Activated naive CD4-positive, alpha-beta T cell (primary cell): ENCODE data around the gene CLDN11.

Experiments used
- DNase-seq, 4 experiments: peaks; one replicate each; lab custom pipeline; 2025; lab: John Stamatoyannopoulos, UW

Gene CLDN11

DNA sequence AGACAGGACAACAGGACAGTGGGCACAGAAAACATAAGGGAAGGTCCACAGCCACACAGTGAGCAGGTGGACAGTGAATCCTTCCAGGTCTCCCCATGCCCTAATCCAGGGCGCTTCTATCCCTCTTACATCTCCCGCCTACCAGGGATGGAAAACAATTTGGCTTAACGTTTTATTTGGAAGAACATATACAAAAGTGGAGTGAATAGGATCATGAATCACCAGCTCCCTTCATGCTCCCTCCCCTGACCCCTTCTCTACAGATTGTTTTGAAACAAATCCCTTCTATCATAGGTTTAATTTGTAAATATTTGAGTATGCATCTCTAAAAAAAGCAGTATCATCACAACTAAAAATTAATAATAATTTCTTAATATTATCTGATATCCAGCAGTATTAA, 52.5 kb downstream of the CLDN11 start:
- DNase-seq = no peak

DNA sequence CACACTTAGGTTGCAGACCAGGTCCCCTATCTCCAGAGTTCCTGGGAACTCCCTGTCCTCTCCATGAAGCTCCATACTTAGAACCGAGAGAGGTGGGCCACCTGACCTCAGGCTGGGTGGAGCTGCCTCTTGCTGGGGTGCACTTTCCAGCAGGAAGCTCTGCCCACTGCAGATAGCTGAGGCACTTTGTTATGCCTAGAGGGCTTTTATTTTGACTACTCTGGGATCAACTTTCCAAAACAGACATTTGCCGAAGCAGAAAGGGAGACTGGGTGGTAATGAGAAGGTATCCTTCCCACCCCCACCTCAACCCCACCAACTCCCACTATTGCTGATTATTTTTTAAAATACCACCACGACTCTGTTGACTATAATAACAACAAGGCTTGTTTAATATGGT, 54.7 kb downstream of the CLDN11 start:
- DNase-seq = no peak

DNA sequence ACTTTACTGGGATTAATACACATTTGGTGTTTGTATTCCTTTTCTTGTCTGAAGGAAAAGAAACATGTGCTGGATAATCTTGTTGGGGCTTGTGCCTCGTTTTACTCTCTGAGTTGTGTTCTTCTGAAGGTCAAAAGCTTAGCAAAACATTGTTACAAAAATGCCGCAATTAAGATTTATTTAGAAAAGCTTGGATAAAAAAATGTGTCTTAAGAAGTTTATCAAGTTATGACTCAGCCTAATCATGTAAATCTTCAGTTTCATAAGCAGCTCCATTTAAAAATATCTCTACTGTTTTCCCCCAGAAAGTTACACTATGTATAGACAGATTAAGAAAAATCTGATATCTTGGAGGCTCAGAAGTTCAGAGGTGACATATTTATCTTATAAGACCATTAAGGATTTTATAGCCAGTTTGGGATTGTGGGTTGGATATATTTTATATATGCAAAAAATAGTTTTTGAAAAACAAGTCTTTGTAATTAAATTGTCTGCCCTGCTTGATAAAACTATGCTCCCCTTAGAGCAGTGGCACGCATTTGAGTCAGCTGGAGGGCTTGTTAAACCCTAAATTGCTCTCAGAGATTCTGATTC, 56.5 kb downstream of the CLDN11 start:
- DNase-seq = no peak

DNA sequence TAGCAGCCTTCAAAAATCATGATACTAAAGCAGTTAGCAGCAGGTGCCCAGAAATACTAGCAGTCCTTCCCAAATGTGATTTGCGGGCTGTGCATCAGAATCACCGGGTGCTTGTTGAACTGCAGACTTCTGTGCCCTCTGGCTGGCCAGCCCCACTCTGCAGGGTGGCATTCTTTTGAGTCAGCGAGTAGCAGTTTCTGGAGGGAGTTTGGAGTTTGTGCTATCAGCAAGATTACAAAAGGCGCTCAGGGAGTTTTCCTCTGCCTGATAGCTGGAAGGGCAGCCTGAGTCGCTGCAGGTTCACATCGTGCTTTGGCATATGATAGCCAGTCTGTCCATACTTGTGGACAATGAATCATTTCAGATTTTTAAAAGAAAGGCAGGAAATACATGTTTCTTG, 57.6 kb downstream of the CLDN11 start:
- no peak for DNase-seq

DNA sequence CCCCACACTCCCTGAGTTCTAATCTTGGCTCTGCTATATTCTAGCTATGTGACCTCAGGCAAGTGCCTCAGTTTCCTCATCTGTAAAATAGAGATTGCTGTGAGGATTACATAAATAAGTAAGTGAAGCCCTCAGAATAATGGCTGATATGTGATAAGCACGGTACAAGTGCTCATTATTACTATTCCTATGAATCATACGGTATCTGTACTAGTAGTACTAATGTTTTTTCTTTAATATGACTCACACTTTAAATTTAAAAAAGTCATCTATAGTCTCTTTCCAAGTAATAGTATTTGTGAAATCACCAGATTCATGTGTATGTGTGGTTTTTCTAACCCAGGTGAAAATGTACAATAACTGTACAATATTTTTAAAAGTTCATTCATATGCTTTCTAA, 58.7 kb downstream of the CLDN11 start:
- no peak for DNase-seq

DNA sequence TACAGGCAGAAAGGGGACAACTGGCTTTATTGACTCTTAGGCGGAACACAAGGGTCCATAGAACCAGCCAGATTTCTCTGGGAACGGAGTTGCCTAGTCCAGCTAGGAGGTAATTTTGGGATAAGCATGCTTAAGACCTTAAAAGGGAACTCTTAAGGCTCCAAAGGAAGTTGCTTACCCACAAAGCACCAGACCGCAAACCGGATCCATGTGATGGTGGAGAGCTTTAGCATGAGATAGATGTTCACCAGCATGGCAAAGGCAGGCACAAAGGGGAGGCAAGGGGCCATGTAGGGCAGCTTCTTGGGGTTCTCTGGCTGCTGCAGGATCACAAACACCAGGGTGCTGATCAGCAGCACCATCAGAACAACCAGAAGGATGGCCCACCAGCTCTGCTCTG, 61.4 kb downstream of the CLDN11 start:
- no peak for DNase-seq

DNA sequence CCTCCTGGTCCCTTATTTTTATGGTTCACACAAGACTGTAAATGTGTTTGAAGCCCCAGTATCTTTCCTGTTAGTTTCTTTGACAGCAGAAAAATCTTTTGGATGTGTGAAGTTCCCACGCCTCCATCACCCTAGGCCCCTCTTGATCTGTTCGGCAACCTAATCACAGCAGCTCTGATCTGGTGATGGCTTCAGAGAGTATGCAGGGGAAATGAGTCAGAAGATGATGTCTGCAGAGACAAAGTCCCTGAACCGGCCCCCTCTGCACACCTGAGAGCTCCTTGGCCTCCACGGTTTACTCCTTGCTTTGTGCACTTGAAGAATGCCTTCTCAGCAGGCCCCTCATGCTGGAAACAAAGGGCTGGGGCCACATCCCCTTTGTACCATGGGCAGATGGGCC, 63.5 kb downstream of the CLDN11 start:
- DNase-seq = no peak

DNA sequence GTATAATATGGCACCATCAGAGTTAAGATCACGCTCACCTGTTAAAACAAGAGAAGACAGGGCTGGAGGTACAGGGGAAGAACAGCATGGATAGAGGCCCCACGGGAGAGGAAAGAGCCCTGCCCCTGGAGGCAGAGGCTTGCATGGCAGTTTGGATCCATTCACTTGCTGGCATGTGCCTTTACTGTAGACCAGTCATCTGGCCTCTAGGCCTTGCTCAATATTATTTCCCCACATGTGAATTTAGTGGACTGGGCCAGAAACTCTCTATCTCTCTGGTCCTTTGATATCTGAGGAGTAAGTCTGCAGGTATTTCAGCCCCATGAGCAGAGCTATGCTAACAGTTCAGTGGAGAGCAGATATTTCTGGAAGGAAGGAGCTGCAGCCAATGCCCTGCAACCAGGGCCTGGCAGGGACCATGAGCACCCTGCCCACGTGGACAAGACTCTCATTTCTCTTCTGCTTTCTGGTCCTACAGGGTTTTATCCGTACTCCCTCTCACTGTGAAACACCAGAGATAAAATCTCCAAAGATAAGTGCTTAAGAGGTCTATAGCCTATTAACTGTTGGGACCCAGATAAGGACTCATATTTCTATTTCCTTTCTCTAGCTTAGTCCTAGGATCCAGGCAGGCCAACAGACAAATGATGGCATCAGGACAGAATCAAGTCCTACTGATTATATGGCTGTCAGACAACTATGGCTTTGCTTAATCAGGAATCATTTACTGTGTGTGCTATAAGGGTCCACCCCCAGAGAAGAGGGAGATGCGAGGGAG, 65.0 kb downstream of the CLDN11 start:
- no peak for DNase-seq
